ENCODE results near the gene GPATCH8. TPM values are rescaled to one million over a fixed set of nuclear protein-coding genes. Genes with fewer than 3 reads are reported as not detected.

GPATCH8 gene
- total and polyA plus RNA-seq, 9 of the 15 experiments (the other 6 are each of a cell fraction or from before 2014, with no cell fraction given) = 10.6 to 29.6 (median 13.2) TPM

DNA sequence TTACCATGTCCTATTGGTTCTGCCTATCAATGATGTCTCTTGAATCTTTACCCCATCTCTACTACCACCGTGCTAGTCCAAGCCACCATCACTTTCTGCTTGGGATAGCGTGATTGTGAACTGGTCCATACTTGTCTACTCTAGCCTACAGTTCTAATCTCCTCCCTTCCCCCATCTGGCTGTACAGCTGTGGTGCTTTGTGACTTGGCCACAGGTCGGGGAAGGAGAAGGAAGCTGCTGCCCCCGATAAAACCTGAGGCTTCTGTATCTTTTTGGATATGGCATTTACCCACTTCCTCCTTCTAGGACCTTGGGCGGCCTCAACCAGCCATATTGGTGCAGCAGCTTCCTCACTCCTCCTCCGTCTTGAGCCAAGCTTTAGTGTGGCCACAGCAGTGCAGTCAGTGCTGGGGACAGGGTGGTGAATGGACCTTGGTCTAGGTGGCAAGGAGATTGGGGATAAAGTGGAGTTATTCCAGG, 113.4 kb downstream of the GPATCH8 start (continued):
- peak; percentile 66 for TF ChIP-seq ELF1 (tag; IDR thresholded peaks at IDR 0.05)
- TF ChIP-seq YY1 (IDR thresholded peaks at IDR 0.05; ENCODE audit: borderline replicate concordance in 1 of 3, control insufficient read depth in 1 of 3, extremely low read depth in 1 of 3, insufficient read depth in 3 of 3, insufficient read length in 1 of 3, insufficient replicate concordance in 2 of 3, low read depth in 1 of 3, low read length in 2 of 3) = peak in 2 of 3 experiments; percentile 78 to 92
- no peak for TF ChIP-seq ZNF3 (CRISPR knock-in tag; IDR thresholded peaks at IDR 0.05)
- TF ChIP-seq ATF3 (IDR thresholded peaks at IDR 0.05) = no peak
- no peak for TF ChIP-seq ATF3 (CRISPR knock-in tag; conservative IDR thresholded peaks at IDR 0.05)
- TF ChIP-seq HDAC8 (tag; IDR thresholded peaks at IDR 0.05) = peak; percentile 38; the same call in 1 of the 2 replicates
- 0 out of 2 replicates have a peak, but pooled peaks have one; percentile 54 for TF ChIP-seq ZNF584 (CRISPR knock-in tag; IDR thresholded peaks at IDR 0.05; ENCODE audit: low read depth)
- TF ChIP-seq, protein P1, sequence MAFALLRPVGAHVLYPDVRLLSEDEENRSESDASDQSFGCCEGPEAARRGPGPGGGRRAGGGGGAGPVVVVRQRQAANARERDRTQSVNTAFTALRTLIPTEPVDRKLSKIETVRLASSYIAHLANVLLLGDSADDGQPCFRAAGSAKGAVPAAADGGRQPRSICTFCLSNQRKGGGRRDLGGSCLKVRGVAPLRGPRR (CRISPR knock-in tag; IDR thresholded peaks at IDR 0.05) = no peak
- peak; percentile 35; the same call in 1 of the 2 replicates for TF ChIP-seq BHLHE40 (IDR thresholded peaks at IDR 0.05; ENCODE audit: low read length)
- TF ChIP-seq RUNX1 (IDR thresholded peaks at IDR 0.05; ENCODE audit: low read depth) = no peak
- TF ChIP-seq ZBTB1 (CRISPR knock-in tag; IDR thresholded peaks at IDR 0.05; ENCODE audit: borderline replicate concordance, low read depth) = no peak
- no peak for TF ChIP-seq HSF4 (CRISPR knock-in tag; IDR thresholded peaks at IDR 0.05; ENCODE audit: borderline replicate concordance)
- TF ChIP-seq, protein P2, sequence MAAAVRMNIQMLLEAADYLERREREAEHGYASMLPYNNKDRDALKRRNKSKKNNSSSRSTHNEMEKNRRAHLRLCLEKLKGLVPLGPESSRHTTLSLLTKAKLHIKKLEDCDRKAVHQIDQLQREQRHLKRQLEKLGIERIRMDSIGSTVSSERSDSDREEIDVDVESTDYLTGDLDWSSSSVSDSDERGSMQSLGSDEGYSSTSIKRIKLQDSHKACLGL (CRISPR knock-in tag; IDR thresholded peaks at IDR 0.05; ENCODE audit: borderline replicate concordance, poor library complexity, severe bottlenecking) = no peak
- TF ChIP-seq, protein P3, sequence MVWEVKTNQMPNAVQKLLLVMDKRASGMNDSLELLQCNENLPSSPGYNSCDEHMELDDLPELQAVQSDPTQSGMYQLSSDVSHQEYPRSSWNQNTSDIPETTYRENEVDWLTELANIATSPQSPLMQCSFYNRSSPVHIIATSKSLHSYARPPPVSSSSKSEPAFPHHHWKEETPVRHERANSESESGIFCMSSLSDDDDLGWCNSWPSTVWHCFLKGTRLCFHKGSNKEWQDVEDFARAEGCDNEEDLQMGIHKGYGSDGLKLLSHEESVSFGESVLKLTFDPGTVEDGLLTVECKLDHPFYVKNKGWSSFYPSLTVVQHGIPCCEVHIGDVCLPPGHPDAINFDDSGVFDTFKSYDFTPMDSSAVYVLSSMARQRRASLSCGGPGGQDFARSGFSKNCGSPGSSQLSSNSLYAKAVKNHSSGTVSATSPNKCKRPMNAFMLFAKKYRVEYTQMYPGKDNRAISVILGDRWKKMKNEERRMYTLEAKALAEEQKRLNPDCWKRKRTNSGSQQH (CRISPR knock-in tag; IDR thresholded peaks at IDR 0.05) = 0 out of 2 replicates have a peak, but pooled peaks have one; percentile 12
- no peak for TF ChIP-seq ZFP30 (CRISPR knock-in tag; IDR thresholded peaks at IDR 0.05; ENCODE audit: borderline replicate concordance)
- peak; percentile 63 for TF ChIP-seq CREB1 (IDR thresholded peaks at IDR 0.05)
- no peak for TF ChIP-seq CREB1 (CRISPR knock-in tag; IDR thresholded peaks at IDR 0.05)
- TF ChIP-seq BCL6 (CRISPR knock-in tag; IDR thresholded peaks at IDR 0.05) = no peak
- no peak for TF ChIP-seq ZNF644 (tag; IDR thresholded peaks at IDR 0.05; ENCODE audit: low read depth)

Data from K562 (cell line).